K562 (cell line): ENCODE results near the gene RHBDF2. TPM values are rescaled to one million over a fixed set of nuclear protein-coding genes. Genes with fewer than 3 reads are reported as not detected.

ENCODE experiments used
- ATF2 ChIP-seq: sonication (generic); formaldehyde crosslinking; IDR thresholded peaks from 2 replicates; pipeline ENCODE4 v1.8.1; 2022; ENCODE audit warnings: missing genetic modification reagents
- BACH1 ChIP-seq: fragments of 200-800 bp; sonication (Bioruptor generic); IDR thresholded peaks from 2 replicates; pipeline ENCODE4 v1.6.1; 2016; ENCODE audit warnings: missing genetic modification characterization, missing compliant biosample characterization
- EZH2 ChIP-seq: IDR thresholded peaks from 2 replicates; pipeline ENCODE4 v1.6.1; 2012; ENCODE audit warnings: low read depth, mild to moderate bottlenecking, inconsistent platforms, low read length, borderline replicate concordance
- HDAC1 ChIP-seq, 2 experiments: fragments of 450-650 bp; IDR thresholded peaks; 2 replicates each; pipeline ENCODE4 v1.6.1; 2016 to 2017; ENCODE audit warnings: inconsistent platforms in 1 of 2, mild to moderate bottlenecking in 1 of 2, moderate library complexity in 1 of 2
- HMBOX1 ChIP-seq: sonication (generic); IDR thresholded peaks from 2 replicates; pipeline ENCODE4 v1.6.1; 2016
- HMG20A ChIP-seq: fragments of 450-650 bp; formaldehyde crosslinking; conservative IDR thresholded peaks from 2 replicates; pipeline ENCODE4 v1.4.0; 2020; ENCODE audit warnings: mild to moderate bottlenecking, mixed read lengths
- JUND ChIP-seq, 2 experiments: IDR thresholded peaks; 2 replicates in 1 of 2; 3 replicates in 1 of 2; pipeline ENCODE4 v1.6.1; 2011; ENCODE audit warnings: borderline replicate concordance in 2 of 2, low read depth in 2 of 2, low read length in 2 of 2, improper control_type of control experiment in 1 of 2, missing biosample characterization in 1 of 2, missing genetic modification characterization in 1 of 2, missing genetic modification reagents in 1 of 2
- MAFF ChIP-seq: IDR thresholded peaks from 2 replicates; pipeline ENCODE4 v1.6.1; 2012; ENCODE audit warnings: low read length, improper control_type of control experiment
- MEIS2 ChIP-seq: fragments of 450-650 bp; IDR thresholded peaks from 2 replicates; pipeline ENCODE4 v1.6.1; 2014; ENCODE audit warnings: mild to moderate bottlenecking; ENCODE audit not compliant: partially characterized antibody
- MTF1 ChIP-seq: fragments of 250-450 bp; sonication (Bioruptor Pico); IDR thresholded peaks from 2 replicates; pipeline ENCODE4 v1.9.0; 2021; ENCODE audit warnings: moderate library complexity, mild to moderate bottlenecking, inconsistent platforms, borderline replicate concordance
- PKNOX1 ChIP-seq: fragments of 450-650 bp; IDR thresholded peaks from 2 replicates; pipeline ENCODE4 v1.6.1; 2016
- RFX5 ChIP-seq: IDR thresholded peaks from 2 replicates; pipeline ENCODE4 v1.6.1; 2011; ENCODE audit warnings: low read depth, mild to moderate bottlenecking, improper control_type of control experiment, low read length
- SMAD4 ChIP-seq: fragments of 250-450 bp; sonication (Bioruptor Pico); conservative IDR thresholded peaks from 2 replicates; pipeline ENCODE4 v1.8.0; 2021; ENCODE audit warnings: inconsistent platforms, mild to moderate bottlenecking, moderate library complexity
- SMARCA4 ChIP-seq: fragments of 450-650 bp; IDR thresholded peaks from 2 replicates; pipeline ENCODE4 v1.6.1; 2016
- TBP ChIP-seq: optimal IDR thresholded peaks from 2 replicates; pipeline ENCODE3; 2011; ENCODE audit warnings: low read depth, low read length, improper control_type of control experiment
- ZNF592 ChIP-seq: fragments of 450-650 bp; IDR thresholded peaks from 2 replicates; pipeline ENCODE4 v1.6.1; 2017; ENCODE audit warnings: antibody characterized with exemption, mild to moderate bottlenecking
- polyA plus RNA-seq, 8 experiments: library from polyadenylated mRNA; depleted of rRNA in 4 of 8; stranded (reverse) in 5 of 8; unstranded in 3 of 8; fragments of >200 nt; fragmentation: Nextera tagmentation in 2 of 8; fragmentation: Illumina TruSeq in 1 of 8; extraction: Ambion mirVana in 2 of 8; extraction: Trizol in 1 of 8; gene quantifications; 2 replicates each; pipeline versions ENCODE4 v1.2.1 to v1.2.3, GENCODE V29; 2011 to 2014; ENCODE audit warnings: inconsistent platforms in 1 of 8, missing spikeins in 1 of 8
- total RNA-seq, 7 experiments: library from RNA; depleted of rRNA in 6 of 7; stranded (reverse); fragments of >200 nt in 6 of 7; fragmentation: Illumina TruSeq in 2 of 7; extraction: Trizol in 2 of 7; gene quantifications; 2 replicates each; pipeline versions ENCODE4 v1.2.1 to v1.2.3, GENCODE V29; 2011 to 2021; ENCODE audit warnings: low replicate concordance in 1 of 7
- TF ChIP-seq, protein P1 (sequence below): fragments of 450-650 bp; IDR thresholded peaks from 2 replicates; pipeline ENCODE4 v1.6.1; 2016; ENCODE audit warnings: low read depth, mild to moderate bottlenecking, moderate library complexity

RHBDF2 gene
- total and polyA plus RNA-seq, 9 of the 15 experiments (the other 6 are each of a cell fraction or from before 2014, with no cell fraction given) = 0.04 to 2.8 (median 1.1) TPM

DNA sequence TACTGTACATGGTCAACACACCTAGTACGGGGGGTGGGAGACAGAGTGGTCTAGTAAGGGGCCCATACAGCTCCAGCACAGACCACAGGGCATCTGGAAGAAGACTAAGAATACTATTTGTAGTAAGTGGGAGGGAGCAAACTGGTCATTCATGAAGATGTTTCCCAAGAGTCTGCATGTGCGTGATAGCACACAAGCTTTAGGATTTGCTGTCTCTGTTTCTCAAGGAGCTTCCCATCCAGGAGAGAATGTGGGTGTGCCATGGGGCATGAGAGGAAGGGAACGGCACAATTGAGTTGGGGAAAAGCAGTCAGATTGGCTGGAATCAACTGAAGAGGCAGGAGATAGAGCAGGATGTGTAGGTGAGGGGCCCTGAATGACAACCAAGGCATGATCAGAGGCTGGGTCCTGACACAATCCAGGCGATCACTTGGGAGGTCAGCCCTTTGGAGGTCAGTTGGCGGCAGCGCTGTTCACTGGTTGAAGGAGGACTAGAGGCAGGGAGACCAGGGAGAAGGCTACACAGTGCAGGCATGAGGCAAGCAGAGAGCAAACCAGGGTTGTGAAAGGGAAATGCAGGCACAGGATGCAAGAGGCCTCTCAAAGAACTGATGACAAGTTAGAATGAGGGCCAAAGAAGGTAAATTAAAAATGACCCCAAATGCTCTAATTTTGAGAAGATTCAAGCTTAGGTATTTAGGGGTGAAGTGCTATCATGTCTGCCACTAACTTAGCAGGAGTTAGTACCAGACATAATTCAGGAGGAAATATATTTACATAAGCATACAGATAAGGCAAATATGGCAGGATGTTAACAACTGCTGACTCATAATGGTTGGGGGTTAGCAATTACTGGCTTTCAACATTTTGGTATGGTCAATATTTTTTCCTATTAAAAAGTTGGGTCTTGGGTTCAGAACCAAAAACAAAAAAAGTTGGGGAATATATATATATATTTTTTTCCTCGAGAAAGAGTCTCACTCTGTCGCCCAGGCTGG is 58.6 kb downstream of the RHBDF2 start (continued):
- TF ChIP-seq ATF2 (CRISPR knock-in tag) = no peak
- peak; percentile 68 for TF ChIP-seq JUND (IDR thresholded peaks at IDR 0.05; ENCODE audit: borderline replicate concordance, low read depth, low read length)
- peak; percentile 39; the same call in 1 of the 3 replicates for TF ChIP-seq JUND (tag; IDR thresholded peaks at IDR 0.05; ENCODE audit: borderline replicate concordance, low read depth, low read length)
- no peak for TF ChIP-seq EZH2
- TF ChIP-seq HMBOX1 = peak; percentile 43; the same call in 1 of the 2 replicates
- TF ChIP-seq MTF1 (CRISPR knock-in tag) = no peak
- TF ChIP-seq PKNOX1 = 0 out of 2 replicates have a peak, but pooled peaks have one; percentile 4
- 0 out of 4 replicates have a peak, but pooled peaks of 1 of the 2 experiments have one; percentile 43 for TF ChIP-seq HDAC1 (IDR thresholded peaks at IDR 0.05)
- TF ChIP-seq TBP = peak; percentile 56
- peak; percentile 76; the same call in 1 of the 2 replicates for TF ChIP-seq MAFF
- 0 out of 2 replicates have a peak, but pooled peaks have one; percentile 35 for TF ChIP-seq SMAD4
- no peak for TF ChIP-seq HMG20A (CRISPR knock-in tag)
- TF ChIP-seq BACH1 (tag) = peak; percentile 81
- TF ChIP-seq ZNF592 = peak; percentile 76
- TF ChIP-seq MEIS2 = peak; percentile 44
- peak; percentile 75 for TF ChIP-seq SMARCA4
- no peak for TF ChIP-seq RFX5
- TF ChIP-seq, protein P1, sequence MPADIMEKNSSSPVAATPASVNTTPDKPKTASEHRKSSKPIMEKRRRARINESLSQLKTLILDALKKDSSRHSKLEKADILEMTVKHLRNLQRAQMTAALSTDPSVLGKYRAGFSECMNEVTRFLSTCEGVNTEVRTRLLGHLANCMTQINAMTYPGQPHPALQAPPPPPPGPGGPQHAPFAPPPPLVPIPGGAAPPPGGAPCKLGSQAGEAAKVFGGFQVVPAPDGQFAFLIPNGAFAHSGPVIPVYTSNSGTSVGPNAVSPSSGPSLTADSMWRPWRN = no peak; the same call in 1 of the 2 replicates
